PC-3 (cell line): ENCODE results near the gene GPD1L.

Experiments
- CTCF ChIP-seq: fragments of 300-600 bp; sonication (generic); conservative IDR thresholded peaks from 2 replicates; pipeline ENCODE4 v1.5.1; 2017; ENCODE audit warnings: antibody characterized with exemption, low read depth, mild to moderate bottlenecking, low read length
- EZH2 ChIP-seq: fragments of 300-600 bp; sonication (generic); IDR thresholded peaks from one replicate; pipeline ENCODE4 v1.6.1; 2017; ENCODE audit warnings: antibody characterized with exemption, mild to moderate bottlenecking, low read length; ENCODE audit not compliant: unreplicated experiment

- TF ChIP-seq CTCF (no peak), EZH2 (no peak)
Observed at GRCh38 chr3:32186876-32187275, 80.5 kb downstream of the GPD1L start.
